Medulla oblongata (tissue), 1 donor: ENCODE measurements around the gene PRIMA1.

ENCODE experiments used
- DNase-seq: peaks from one replicate; pipeline ENCODE4 v3.0.0-alpha.2; 2015; ENCODE audit errors: extremely low spot score

The PRIMA1 gene

DNA sequence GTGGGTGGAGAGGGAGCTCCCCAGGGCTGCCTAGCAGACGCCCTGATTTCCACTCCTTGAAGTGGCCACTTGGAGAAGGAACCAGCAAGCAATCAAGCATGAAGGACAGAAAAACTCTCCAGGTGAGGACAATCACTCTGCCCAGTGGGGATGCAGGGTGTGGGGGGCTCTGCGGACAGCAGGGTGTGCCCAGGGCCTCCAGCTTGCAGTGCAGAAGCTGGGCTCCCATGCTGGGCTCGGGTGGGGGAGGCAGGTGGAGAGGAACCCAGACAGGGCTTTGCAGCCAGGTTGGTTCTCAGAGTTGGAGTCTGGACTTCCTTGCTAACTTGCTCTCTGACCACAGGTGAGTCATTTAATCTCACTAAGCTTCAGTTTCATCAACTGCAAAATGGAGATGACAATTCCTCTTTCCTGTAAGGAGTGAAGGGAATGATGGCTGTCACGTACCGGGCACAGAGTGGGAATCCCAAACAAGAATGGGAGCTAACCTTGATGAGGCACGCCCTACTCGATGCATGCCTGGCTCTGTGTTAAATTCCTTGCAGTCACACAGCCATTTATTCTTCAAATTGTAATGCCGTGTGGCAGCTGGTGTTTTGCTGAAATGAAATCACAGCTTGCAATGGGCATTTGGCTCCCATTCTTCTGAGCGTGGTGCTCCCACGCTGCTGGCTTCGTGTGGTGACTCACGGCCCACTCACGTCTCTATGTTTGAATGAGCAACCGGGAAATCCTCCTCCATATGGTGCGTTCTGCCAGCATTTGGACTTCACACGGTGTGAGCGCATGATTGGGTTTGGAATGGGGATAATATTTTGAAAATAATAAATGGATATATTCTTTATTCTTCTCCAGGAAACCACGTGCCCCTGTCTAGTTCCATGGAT is 75.2 kb downstream of the PRIMA1 start:
- no peak for DNase-seq

DNA sequence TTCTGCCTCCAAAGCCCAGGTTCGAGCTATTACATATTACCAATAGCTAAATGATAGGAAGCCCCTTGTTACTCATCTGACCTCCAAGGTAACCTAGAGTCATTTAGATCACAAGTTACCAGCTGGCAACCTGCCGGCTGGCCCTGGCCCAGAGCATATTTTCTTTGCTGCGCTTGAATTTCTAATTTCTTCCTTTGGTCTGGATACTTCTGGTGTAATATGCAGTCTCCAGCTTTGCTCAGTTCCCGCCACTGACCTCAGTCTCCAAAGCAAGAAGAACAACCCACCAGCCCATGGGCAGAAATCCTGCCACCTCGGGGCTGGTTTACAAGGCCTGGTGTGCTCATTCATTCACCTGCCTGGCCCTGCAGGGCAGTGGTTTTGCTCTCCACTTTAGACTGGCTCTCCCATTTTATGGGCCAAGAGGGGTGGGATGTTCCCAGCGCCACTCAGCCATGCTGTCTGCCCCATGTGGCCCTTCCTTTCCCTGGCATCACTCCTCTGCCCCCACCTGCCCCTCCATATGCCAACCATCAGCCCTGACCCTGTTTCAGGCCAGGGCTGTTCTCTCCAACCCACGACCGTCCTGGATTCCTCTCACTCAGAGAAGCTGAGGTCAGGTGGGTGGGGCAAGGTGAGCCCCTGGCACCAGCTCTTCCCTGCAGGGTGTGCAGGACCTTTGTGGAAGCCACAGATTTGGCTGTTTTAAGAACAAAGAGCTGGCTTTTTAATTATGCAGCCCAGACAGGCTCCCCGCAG is 76.0 kb downstream of the PRIMA1 start:
- no peak for DNase-seq

- no peak for DNase-seq
Measured at GRCh38 chr14:93709249-93709648, 79.0 kb downstream of the PRIMA1 start.

DNA sequence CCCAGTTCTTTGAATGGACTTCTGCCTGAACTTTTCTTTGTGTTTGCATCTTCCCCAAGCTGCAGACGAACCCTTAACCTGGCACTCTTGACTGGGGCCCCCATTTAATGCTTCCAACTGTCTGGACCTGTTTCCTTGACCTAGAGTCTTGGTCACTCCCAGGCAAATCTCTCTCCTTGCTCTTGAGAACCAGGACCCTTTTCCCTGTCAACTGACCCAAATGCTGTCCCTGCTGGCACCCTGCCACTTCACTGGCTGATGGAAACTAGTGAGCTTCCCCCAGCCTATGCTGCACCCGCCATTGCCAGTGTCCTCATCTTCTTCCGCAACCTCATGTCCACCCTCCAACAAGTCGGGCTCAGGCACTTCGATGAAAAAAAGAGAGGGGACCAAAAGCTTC is 79.5 kb downstream of the PRIMA1 start:
- no peak for DNase-seq

DNA sequence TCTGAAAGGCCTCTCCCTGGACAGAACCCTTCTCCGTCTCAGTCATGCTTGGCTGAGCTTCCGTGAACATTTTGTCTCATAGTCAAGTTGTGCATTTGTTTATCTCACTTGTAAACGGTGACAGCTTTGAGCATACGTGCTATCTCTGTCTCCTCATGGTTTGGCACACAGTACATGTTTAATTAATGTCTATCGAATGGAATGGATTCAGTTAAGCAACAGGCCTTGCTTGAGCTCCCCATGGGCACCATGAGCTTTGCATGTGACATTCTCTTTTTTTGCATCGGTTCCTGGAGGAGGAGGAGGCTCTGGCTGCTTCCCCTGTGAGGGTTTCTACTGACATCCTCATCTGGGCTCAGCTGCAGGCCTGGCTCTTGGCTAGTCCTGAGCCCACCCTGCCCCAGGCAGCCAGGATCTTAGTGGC is 80.0 kb downstream of the PRIMA1 start:
- DNase-seq, result no peak

- DNase-seq, result no peak
Measured at GRCh38 chr14:93707475-93707874, 80.8 kb downstream of the PRIMA1 start.

GRCh38 chr14:93706360-93706955 is 81.8 kb downstream of the PRIMA1 start:
- no peak for DNase-seq

DNA sequence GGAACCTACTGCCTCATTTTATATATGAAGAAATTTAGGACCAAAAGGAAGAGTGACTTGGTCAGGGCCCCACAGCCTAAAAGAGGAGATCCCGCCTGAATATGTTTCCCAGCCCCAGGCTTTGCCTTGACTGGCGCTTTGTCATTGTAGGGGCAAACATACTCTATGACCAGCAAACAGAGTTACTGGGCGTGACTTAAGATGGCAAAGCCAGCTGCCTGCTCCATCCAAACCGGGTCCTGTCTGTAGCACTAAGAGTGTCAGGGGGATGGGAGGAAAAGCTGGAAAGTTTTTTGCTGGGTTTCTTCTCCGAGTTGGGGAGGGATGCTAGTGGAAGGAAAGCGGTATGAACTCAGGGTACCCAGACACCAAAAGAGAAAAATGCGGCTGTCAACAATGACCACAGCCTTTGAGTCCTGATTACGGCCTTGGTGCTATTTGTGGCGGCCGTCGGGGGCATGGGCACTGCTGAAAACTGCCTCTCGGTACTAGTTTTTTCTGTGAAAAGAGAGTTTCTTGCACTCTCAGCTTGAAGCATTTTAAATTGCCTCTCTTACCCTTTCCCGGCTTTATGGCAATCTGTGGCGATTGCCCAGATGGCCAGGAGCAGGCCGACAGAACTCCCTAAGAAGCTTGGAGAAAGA is 82.7 kb downstream of the PRIMA1 start:
- DNase-seq, result no peak

DNA sequence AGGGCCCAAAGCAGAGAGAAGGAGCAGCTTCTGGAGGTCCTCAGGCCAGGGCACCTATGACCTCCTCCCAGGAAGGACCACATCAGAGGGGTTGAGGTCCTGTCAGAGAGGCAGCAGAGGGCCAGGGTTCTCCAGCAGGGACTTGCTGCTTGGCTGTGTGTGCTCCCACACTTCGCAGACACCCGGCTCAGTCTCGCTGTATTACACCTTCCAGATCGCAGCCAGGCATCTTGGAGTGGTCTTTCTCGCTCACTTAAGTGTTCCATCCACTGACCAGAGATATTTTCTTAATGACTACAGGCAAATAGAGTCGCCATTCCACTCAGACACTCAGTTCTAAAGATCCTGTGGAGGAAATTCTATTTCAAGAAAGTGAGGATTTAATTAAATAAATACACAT is 84.3 kb downstream of the PRIMA1 start:
- no peak for DNase-seq

DNA sequence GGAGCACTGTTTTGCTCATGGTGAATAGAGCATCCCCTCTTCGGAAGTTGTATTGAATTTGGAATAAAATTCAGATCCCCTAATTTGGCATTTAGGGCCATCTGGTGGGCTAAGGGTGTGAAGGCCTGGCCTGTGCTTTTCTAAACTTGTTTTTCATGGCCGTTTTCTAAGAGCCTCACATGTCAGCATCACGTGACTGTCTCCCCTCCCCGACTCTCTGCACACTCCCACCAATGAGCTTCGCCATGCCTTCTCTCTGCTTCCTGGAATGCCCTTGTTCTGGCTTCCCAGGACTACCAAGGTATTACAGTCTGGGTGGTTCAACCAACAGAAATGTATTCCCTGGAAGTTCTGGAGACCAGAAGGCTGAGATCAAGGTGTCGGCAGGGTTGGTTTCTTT is 85.3 kb downstream of the PRIMA1 start:
- DNase-seq, result no peak

GRCh38 chr14:93701562-93701961 is 86.7 kb downstream of the PRIMA1 start:
- no peak for DNase-seq

GRCh38 chr14:93700928-93701327 is 87.4 kb downstream of the PRIMA1 start:
- no peak for DNase-seq

GRCh38 chr14:93693914-93694313 is 94.4 kb downstream of the PRIMA1 start:
- no peak for DNase-seq

DNA sequence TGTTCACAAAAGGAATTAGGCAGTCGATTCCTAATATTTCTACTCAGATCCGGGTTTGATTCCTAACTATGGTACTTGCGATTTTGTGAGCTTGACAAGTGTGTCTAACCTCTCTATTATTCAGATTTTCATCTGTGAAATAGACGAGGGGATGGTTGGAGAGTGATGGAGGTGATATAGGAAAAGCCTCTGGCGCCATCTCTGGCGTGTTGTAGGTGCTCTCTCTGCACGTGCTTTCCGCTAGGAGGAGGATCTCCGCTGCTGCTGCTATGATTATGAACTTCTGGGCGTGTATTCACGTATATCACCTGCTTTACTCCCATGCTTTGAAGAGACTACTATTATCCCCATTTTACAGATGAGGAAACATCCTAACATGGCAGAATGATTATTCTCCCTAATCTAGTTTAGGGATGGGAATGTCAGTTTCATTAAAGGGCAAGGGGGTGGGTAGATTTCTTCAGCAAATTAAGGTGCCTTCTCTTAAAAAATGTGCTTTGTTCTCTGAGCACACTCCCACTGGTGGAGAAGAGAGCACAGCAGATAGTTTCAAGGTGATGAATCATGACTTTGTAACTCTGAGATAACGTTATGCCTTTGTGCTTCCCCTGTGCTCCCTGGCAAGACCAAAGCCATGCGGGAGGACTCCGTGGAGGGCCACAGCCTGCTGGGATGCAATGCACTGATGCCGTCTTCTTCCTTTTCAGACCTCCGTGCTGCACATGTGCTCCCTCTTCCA is 97.1 kb downstream of the PRIMA1 start:
- no peak for DNase-seq

- DNase-seq, result no peak
Measured at GRCh38 chr14:93690146-93690545, 98.1 kb downstream of the PRIMA1 start.

- no peak for DNase-seq
Measured at GRCh38 chr14:93688820-93689219, 99.5 kb downstream of the PRIMA1 start.

- DNase-seq, result no peak
Measured at GRCh38 chr14:93688239-93688666, 100.0 kb downstream of the PRIMA1 start.

DNA sequence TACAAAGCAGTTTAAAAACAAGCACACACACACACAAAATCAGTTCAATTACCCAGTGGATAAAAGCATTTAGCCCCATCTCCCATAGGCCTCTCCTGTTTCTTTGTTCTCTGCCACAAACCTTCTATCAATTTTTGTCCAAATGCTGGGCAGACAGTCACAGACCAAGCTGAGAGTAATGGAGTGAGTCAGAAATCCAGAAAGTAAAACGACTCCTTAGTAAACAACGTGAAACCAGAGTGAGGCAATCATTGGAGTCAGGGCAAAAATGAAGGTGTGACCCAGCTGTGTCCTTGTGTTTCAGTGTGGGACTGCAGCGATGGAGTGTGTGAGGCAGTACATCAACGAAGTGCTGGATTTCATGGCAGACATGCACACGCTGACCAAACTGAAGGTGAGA is 102.0 kb downstream of the PRIMA1 start:
- no peak for DNase-seq

DNA sequence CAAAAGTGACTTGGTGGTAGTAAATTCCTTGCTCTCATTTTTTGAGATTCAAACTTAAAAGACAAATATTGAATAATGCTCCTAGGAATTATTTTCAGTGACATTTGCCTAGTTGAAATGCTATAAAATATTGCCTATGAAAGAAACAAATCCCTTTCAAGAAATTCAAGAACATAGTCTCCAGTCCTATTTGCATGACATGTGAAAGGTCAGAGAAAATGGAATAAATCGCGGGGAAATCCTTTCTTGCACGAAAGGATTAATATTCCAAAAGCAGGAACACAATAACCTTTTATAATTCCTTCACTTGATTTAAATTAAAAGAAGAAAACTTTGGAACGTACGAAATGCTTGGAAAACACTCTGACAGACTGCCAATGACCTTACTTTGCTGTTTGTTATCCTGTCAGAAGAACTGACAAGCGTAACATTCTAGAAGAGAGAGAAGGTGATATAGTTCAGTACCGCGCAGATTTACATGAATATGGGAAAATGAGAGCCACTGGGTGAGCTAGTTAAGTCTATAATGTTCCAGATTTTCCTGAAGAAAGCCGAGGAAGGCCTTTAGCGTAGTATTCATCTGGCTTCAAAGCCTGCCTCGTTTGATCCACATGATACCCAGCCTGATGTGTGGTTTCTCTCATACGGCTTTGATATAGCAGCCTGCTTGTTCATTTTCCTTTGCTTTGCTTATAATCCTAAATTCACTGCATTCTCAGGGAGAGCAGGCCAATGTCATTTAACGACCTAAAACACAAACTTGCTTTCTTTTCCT is 103.0 kb downstream of the PRIMA1 start:
- DNase-seq, result no peak

DNA sequence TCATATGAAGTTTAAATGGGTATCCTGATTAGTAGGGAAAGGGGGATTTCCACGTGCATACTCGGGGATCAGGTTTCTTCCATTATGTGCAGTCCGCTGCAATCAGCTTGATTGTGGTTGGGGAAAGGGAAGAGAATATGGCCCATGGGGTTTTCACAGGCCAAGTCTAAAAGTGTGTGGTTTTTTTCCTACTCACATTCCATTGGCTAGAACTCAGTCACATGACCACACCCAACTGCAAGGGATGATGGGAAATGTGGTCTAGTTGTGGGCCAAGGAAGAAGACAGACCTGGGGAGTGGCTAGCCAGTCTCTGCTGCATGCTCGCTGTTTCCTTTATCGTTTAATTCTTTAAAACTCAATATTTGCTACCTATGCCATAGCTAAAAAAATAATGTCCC is 105.1 kb downstream of the PRIMA1 start:
- DNase-seq, result no peak

GRCh38 chr14:93682459-93682858 is 105.8 kb downstream of the PRIMA1 start:
- no peak for DNase-seq
